ENCODE measurements around the gene STXBP2.

Gene STXBP2

DNA sequence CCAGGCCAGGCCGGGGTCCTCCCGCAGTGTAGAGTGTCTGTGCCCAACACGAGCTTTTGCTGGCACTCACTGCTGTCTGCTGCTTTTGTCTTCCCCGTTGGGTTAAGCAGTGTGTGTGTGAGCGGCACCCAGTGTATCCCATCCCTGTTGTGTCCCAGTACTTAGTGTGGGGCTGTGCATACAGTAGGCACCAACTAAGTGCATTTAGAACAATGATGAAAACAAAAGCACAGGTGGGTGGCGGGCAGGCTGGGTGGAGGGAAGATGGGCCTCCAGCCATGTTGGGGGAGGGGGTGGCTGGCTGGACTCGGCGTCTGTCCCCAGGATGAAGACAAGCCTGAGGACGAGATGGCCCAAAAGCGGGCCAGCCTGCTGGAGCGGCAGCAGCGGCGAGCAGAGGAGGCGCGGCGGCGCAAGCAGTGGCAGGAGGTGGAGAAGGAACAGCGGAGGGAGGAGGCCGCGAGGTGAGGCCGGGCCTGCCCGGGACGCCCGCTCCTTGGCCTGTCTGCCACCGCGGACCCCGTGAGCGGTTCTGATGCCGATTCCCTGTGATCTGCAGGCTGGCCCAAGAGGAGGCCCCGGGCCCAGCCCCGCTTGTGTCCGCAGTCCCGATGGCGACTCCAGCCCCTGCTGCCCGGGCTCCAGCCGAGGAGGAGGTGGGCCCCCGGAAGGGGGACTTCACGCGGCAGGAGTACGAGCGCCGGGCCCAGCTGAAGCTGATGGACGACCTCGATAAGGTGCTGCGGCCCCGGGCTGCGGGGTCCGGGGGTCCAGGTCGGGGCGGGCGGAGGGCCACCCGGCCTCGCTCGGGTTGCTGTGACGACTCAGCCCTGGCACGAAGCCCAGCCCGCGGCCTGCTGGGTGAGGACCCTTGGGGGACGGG is 21.8 kb upstream of the STXBP2 start:
- no peak for DNase-seq

DNA sequence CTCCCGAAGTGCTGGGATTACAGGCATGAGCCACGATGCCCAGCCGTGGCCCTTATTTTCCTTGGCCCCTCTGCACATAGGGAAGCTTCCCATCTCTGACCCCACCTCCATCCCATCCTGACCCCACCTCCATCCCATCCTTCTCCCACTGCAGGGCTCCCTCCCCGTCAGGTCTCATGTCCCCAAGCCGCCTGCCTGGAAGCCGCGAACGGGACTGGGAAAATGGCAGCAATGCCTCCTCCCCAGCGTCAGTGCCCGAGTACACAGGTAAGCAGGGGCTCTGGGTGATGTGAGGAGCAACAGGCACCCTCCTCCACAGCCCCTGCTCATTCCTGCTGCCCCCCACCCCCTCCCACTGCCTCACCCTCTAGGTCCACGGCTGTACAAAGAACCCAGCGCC is 19.7 kb upstream of the STXBP2 start:
- DNase-seq: no peak

DNA sequence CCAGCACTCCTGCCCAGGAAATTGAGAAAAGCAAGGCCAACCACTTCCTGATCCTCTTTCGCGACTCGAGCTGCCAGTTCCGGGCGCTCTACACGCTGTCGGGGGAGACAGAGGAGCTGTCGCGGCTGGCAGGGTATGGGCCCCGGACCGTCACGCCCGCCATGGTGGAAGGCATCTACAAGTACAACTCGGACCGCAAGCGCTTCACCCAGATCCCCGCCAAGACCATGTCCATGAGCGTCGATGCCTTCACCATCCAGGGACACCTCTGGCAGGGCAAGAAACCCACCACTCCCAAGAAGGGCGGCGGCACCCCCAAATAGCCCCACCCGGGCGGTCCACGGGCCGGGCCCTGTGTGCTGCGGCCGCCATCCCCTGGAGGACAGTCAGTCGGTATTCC is 19.2 kb upstream of the STXBP2 start:
- no peak for DNase-seq

DNA sequence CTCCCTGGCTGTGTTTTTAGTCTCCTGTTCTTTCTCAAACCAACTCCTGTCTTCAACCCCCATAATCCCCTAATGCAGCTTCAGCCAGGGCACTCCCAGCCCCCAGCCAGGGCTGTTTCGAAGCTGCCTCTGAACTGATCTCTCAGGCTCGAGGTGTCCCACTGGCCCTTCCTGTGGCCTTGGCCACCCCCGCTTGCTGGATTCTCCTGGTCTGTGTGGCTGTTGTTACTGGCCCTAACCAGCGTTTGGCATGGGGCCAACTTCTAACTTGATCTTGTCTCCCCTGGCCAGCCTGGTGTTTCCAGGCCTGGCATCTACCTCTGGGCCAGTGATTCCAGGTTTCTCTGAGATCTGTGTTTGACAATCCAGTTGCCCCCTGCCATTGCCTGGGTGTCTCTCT is 18.6 kb upstream of the STXBP2 start:
- DNase-seq: no peak

DNA sequence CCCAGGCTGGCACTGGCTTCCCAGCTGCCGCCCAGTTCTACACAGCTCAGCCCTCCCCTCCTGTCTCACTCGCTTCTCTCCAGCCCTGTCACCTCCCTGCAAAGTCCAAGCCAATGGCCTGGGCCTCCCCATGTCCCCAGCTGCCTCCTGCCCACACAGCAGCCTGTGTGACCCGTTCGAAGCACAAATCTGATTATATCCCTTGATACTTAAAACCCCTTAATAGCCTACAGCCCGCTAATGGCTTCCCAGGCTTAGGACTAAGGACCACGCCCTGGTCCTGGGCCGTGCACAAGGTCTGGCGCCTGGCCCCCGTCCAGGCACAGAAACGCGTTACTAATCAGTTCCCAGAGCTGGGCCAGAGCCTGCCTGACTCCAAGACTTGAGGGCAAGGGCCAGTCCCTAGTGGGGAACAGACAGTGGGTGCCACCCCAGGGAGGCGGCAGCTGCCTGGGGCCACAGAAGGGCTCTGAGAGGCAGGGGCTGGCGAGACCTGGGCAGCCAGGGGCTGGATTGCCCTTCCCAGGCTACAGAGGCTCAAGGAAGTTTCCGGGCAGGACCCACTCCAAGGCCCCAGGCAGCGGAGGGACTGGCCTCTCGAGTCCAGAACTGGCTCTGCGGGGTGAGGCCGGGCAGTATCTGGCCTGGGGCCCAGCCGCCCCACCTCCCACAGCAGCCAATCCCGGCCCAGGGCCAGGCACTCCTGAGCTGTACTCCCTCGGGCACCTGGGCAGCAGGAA is 18.0 kb upstream of the STXBP2 start:
- DNase-seq: no peak

DNA sequence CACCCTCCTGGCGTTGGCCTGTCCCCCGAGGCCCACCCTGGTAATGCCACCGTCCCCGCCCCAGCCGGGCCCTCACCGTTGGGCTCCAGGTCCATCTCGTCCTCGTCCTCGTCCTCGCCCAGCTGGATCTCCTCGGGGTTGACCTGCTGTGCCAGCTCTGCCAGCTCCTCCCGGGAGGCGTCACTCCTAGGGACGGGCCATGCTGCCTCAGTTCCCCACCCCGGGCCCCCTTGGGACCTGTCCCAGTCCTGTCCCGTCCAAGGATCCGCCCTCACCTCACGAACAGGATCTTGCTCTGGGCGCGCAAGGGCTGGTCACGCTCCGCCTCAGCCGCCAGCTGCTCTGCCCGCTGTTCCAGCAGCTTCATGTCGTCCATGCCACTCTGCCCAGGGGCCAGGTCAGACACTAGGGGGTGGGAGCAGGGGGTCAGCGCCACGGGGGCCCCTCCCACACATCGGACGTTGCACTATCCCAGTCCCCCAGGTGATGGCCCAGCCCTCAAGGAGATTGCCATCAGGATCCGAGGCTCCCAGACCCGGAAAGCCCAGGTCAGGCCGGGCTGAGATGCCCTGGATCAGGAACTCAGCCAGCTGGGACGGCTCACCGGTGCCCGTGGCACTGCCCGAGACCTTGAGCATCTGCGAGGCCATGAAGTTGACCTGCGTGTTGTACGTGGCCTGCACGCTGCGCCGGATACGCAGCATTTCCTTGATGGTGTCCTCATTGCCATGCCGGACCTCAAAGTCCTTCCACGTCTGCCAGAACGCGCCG is 17.1 kb upstream of the STXBP2 start:
- no peak for DNase-seq

DNA sequence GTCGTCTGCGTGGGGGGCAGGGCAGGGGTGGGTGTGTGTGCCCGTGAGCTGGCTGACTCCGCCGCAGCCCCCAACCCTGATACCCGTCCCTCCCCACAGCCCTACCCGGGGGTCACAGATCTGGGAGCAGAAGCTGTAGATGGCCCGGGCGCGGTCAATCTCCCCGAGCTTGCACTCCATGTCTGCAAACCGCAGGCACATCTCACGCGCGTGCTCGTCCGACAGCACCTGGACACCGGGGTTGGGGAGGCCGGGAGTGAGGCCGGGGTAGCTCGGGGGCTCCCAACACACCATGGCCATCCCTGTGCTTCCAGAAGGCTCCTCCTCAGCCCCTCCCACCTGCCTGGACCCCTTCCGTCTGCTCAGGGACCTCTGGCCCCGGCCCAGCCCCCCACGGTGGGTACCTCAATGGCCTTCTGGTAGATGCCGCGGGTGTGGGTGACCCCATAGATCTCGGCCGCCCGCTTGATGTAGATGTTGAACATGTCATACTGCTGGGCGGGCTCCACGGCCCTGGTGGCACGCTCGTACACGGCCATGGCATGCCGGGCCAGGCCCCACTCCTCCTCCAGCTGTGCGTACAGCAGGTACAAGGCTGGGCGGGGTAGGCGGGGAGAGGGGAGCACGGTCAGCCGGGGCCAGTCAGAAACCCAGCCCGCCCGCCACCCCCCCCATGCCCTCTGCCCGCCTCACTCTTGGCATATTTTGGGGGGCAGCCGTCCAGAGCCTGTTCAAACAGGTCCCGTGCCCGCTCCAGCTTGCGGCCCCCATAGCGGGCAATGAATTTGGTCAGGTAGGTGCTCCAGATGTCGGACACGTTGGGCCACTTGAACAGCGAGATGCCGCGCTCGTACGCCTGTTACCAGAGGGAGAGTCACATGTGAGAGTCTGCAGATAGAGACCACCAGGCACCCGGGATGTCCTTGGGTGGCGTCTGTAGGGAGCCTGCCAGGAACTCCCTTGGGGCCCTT is 16.2 kb upstream of the STXBP2 start:
- DNase-seq: no peak

DNA sequence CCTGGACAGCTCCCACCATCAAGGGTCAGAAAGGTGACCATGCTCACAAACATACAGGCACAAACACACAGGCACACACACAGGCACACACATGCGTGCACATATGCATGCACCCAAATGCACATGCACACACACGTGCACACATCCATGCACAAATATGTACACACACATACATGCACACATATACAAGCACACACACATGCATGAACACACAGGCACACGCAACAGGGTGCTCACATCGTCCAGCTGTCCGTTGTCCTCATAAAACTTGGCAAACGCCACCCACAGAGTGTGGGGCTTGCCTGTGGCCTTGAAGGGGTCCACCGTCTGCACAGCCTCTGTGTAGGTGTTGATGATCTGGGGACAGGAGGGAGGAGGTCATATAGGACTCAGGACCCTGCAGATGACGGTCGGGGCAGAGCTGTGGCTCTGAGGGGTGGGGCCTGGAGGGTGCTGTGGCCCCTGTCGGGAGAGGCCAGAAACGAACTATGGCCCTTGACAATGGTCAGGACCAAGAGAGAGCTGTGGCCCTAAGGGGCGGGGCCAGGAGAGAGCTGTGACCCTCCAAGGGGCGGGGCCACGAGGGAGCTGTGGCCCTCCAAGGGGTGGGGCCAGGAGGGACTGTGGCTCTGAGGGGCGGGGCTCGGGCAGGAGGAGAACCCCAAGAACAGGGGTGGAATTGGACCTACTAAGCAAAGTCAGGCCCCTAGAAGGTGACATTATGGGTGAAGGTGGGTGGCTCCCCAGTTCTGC is 13.8 kb upstream of the STXBP2 start:
- no peak for DNase-seq

DNA sequence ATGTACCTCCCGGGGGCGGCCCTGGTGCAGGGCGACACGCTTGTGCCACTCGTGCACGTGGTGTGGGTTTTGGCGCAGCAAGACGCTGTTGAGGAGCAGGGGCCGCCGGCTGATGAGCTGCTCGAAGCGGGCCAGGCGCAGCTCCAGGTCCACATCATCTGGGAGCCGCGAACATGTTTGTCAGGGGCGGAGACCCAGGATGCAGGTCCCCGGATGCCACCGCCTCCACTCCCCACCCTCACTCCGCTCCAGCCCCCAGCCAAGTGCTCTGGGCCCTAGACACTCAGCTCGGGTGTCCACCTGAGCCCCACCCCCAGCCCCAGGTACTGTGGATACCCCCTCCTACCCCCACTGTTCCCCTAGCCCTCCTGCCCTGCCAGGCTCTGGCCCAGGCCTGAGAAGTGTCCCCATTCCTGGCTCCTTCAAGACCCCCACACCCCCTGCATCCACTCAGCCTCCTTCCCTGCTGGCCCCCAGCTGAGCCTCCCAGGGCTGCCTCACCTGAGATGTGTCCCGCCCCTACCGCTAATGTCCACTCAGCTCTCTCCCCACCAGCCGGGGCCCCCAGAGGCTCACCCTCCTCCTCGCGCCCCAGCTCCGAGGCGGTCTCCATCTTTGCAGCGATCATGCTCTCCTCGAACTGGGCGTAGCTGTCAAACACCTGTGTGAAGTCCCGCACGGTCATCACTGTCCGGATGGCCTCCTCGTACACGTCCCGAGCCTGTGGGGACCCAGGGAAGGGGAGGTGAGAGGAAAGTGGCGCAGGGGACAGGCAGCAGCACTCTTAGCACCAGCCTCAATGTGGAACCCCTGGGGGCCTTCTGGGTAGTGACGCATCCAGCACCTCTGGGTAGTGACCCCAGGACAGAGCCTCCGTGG is 12.9 kb upstream of the STXBP2 start:
- no peak for DNase-seq

DNA sequence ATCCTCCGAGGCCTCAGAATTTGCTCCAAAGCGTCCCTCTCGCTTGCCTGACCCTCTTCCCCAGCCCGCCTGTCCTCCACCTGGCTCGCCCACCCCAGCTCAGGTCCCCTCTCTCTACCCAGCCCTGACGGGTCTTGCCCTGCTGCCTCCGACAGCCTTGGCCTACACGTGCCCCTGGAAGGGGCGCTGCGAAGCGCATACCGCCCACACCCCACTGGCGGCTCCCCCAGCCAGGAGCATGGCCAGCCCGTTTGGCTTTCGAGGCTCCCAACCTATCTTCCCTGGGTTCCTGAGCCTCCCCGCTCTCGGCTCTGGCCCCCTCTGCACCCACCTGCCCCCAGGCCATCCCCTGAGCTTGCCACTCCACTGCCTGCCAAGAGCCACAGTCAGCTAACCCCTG is 12.1 kb upstream of the STXBP2 start:
- no peak for DNase-seq

DNA sequence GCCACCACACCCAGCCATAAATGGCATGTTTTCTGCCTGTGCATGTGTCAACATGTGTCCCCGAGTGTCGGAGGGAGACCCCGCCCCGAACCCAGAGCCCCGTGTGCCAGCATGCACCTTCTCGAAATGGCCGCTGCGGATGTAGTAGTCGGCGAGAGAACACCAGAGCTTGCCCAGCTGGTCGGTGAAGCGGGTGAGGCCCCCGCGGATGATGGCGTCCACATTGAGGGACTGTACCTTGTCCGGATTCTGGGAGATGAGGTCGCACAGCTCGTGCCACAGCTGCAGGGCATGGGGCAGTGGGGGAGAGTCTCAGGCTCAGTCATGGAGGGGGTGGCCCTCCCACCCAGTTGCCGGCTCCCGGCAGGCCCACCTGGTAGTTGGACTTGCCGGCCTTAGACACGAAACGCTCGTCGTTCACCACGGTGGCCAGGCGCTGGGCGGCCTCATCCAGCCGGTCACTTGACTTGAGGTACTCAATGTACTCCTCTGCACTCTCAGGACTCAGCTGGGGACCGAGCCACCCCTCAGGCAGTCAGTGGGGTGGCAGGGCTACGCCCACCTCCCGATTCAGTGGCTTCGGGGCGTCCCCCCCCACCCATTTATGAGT is 11.0 kb upstream of the STXBP2 start:
- DNase-seq: no peak

DNA sequence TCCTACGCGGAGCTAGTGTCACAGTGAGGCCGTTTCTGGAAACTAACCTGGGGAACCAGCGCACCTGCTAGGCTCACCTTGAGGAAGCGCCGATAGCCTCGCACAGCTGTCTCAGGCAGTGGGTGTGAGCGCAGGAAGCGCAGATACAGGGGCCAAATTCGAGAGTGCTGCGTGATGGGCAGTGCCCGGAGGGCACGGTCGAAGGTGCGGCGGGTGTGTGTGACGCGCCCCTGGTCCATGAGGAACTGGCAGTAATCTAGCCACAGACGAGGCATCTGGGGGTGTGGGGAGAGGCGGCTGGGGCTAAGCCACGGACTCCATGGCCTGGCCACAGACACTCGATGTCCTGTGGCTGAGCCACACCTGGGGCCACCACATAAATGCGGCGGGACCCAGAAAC is 9.7 kb upstream of the STXBP2 start:
- no peak for DNase-seq

DNA sequence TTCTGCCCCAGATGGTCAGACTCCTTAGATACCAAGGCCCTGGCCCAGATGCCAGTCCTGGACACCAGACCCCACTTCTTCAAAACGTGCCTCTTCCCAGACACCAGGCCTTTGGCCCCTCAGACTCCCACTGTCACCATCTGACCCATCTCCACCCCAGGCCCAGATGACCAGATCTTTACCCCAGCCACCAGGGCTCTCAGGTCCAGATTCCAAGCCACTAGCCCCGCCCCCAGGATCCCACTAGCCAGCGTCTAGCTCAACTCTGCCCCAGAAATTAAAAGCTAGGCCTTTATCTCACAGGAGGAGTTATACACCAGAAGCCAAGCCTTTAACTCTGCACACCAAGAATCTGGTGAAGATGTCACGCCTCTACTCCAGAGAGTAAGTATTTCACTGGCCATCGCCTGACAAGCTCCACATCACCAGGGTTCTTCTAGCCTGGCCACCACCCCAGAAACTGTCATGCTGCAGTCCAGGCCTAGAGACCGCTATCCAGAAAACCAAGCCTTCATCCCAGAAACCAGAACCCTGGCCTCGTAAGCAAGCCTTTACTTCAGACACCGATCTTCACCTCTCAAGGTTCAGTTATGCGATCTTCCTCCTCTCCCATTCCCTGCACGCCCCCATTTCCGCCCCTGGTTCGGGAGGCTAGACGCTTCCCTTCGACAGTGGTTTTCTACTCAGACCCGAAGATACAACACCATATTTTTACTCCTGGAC is 8.2 kb upstream of the STXBP2 start:
- no peak for DNase-seq

DNA sequence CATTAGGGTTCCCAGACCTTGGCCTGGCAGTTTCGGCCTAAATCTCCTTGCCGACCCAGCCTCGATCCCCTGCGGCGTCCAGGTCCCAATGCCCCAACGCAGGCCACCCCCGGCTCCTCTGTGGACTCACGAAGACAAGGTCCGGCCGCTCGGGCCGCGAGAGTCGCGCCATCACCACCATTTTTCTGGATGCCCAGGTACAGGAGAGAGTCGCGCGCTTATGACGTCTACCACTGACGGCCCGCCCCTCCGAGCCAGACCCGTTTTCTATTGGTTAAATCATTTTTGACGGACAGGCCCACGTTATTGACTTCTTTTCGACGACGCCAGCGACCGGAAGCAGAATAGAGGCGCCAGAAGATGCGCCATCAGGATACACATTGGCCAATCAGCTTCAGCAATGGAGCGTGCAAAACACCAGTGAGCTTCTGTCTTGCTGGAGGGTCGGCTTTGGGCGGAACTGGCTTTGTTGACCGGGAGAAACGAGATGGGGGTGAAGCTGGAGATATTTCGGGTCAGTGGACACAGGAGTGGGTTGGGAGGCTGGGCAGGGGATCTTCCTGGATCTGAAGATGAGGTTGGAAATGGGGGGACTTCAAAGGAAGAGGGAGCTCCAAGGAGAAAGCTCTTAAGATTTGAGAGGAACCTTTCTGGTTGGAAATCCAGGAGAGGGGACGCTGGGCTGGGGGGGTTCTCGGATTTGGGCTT is 7.4 kb upstream of the STXBP2 start, which contains the start of the genes PET100 and XAB2:
PET100 (plus strand) TSS at position 447 of the 708 bp plus-strand sequence; CDS start at position 488, 41 bp downstream.
XAB2 (minus strand) TSS at position 199 of the 708 bp plus-strand sequence; CDS start at position 181, 18 bp downstream.
- peak; percentile 87 for DNase-seq

DNA sequence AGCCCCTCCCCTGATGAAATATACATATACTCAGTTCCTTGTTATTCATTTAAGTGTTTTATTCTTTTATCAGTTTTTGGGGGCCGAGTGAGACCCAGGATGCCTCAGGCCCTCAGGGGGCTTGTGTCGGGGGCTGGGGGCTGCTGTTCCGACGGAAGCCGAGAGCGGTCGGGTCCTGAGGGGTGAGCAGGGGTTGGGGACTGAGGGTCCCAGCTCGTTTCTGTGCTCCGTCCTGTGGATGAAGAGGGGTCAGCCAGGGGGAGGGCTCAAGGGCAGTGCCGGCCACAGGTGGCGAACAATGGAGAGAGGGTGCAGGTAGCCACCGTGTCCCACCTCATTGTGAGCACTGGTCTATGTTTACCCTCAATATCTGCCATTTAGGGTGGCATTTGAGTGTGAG is 5.3 kb upstream of the STXBP2 start:
- DNase-seq: no peak

DNA sequence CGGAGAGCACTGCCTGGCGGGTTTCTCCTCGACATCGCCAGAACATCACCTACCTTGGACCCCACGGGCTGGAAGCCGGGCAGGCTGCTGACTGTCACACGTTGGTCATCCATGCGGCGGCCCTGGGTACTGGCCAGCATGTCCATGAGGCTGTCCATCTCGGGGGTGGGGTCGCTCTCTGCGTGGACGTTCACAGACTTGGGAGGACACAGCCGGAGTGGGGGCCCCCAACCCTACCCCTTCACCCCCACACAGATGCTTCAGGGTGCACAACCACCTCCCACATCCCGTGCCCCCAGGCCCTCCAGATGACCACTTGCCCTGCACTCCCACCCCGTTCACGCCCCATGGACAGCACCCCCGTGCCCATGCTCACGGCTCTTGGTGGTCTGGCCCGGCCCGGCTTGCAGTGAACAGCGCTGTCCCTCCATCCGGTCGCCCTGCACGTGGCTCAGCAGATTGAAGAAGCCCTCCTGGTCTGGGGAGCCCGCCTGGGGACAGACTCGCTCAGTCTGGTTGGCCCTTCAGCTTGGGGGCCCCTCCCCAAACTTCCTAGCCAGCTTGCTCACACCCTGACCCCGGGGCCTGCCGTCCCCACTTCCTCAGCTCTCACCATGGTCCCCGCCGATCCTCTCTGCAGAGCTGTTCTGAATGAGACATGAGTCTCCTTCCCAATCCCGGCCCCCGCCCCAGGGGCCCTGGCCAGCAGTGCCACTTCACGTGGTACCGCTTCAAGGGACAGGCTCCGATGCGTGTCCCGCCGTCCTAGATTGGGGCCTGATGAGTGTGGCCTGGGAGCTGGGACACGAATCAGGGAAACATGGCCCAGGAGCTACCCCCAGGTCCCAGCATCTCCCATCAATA is 4.3 kb upstream of the STXBP2 start:
- no peak for DNase-seq

DNA sequence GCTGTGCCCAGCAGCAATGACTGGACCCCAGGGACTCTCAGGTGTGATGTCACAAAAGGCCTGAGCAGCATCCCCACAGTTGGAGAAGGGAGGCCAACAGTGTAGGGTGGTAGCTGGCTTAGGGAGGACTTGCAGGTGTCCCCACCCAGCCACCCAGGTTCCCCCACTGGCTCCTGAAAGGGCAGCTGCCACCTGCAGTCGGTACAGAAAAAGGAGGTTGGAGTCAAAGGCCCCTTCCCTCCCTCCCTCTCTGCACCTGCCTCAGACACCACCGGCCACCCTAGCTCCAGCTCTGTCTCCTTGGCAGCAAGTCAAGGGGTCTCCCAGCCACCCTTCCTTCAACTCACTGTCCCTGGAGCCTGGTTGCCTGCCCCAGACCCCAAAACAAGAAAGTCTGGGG is 3.2 kb upstream of the STXBP2 start, which contains the start of gene PCP2:
PCP2 (minus strand) TSS at position 22 of the 400 bp plus-strand sequence. CDS start 262 bp downstream, outside the sequence.
- DNase-seq: no peak
